ENCODE data around the gene AKR1C3. TPM values are rescaled to one million over a fixed set of nuclear protein-coding genes. Genes with fewer than 3 reads are reported as not detected.
"Not testable (repeated sequence)": the region's sequence is repeated elsewhere in the genome, so short reads cannot be mapped to it uniquely, and the experiment has no call there.

Gene AKR1C3
- total RNA-seq = 0.63 and 3.6 TPM in 2 replicates

DNA sequence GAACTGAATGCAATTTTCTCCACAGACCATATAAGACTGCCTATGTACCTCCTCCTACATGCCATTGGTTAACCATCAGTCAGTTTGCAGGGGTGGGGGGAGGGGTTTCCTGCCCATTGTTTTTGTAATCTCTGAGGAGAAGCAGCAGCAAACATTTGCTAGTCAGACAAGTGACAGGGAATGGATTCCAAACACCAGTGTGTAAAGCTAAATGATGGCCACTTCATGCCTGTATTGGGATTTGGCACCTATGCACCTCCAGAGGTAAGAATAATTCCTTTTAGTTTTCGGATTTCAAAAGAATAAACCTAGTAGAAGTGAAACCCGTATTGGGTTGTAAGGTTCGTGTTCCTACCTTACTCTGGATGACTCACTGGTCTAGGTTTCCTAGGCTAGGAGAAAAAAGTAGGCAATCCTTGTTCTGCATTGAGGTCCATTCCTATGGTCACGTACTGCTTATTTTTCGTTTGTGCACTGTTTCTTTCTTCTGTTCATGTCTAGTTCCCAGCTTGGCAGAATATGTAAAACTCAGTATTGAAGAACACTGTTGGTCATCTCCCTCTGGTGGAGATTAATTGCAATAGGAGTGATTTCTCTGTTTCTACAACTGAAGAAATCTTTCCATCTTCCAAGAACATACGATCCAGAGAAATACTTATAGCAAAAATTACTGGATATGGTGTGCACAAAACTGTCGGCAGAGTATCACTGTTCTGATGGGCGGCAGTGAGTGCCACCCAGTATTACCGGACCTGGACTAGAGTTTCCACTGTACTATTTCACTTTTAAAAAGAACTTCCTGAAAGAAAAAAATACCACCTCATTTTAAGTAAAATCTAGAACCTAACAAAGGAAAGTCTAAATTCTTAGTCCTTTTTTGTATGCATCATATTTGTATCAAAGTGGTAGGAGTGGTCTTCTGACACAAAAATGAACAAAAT lies at the start of gene AKR1C3:
TSS of gene AKR1C3 (plus strand) at position 150 of the 941 bp plus-strand sequence. CDS start at position 181, 31 bp downstream.
- DNase-seq (ENCODE audit: extremely low read depth, low read depth, low spot score) = no peak

- DNase-seq (ENCODE audit: extremely low read depth, low read depth, low spot score) = no peak
These were observed 49.1 kb upstream of the AKR1C3 start for GRCh38 chr10:5045095-5045494.

DNA sequence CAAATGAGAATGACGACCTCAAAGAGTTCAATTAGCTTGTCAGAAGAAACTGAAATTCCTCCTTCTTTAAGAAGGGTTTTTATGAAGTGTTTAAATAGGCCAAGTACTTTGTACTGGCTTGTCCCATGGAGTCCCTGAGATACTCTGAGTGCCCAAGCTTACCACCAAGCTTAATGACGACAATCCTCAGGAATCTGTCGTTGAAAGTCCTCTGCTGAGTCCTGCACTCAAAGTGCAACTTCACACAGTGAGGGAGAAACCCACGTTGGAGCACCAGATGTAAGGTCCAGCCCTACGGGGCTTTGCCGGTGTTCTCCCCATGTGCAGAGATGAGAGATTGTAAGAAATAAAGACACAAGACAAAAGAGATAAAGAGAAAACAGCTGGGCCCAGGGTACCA lies 47.8 kb upstream of the AKR1C3 start:
- DNase-seq (ENCODE audit: extremely low read depth, low read depth, low spot score) = no peak

DNA sequence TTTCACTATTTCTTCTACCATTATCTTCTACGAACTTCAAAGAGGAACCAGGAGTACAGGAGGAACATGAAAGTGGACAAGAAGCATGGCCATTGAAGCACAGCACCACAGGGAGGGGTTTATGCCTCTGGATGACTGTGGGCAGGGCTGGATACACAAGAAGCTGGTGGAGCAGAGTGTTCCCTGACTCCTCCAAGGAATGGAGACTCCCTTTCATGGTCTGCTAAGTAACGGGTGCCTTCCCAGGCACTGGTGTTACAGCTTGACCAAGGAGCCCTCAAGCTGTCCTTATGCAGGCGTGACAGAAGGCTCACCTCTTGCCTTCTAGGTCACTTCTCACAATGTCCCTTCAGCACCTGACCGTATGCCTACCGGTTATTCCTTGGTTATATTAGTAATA lies 47.2 kb upstream of the AKR1C3 start:
- not testable (repeated sequence) for DNase-seq (ENCODE audit: extremely low read depth, low read depth, low spot score)

DNA sequence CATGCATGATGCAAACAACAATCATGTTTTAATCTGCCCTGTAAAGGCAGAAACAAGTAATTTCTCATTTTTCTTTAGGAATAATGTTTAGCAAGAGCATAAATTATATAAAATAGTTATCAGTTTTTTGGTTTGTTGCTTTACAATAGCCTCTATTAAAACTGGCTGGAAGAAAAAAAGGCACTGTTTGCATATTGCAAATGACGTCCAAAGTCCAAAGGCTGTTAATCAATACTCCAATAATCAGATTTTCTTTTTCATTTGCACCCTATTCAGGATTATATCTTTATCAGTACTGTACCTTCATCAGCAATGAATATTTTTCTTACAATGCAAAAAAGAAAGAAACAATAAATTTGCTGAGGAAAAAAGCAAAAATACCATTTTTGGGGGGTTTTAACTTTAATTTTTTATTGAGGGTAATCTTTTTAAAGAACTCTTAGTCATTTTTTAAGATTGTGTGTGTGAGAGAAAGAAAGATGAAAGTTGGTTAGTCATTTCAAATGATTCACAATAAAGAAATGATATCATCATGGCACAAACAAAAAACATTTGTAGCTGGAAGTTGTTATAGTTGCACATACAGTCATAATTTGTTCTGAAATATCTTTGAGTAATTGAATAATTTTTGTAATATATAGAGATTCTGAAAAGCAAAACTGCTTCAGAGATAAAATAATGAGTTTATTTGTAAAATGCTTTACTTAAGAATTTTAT lies 46.1 kb upstream of the AKR1C3 start:
- DNase-seq (ENCODE audit: extremely low read depth, low read depth, low spot score) = no peak

DNA sequence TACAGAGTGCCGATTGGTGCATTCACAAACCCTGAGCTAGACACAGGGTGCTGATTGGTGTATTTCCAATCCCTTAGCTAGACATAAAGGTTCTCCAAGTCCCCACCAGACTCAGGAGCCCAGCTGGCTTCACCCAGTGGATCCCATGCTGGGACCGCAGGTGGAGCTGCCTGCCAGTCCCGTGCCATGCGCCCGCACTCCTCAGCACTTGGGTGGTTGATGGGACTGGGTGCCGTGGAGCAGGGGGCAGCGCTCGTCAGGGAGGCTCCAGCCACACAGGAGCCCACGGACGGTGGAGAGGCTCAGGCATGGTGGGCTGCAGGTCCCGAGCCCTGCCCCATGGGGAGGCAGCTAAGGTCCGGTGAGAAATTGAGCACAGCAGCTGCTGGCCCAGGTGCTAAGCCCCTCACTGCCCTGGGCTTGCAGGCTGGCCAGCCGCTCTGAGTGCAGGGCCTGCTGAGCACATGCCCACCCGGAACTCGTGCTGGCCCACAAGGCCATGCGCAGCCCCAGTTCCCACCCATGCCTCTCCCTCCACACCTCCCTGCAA lies 41.2 kb upstream of the AKR1C3 start:
- not testable (repeated sequence) for DNase-seq (ENCODE audit: extremely low read depth, low read depth, low spot score)

- DNase-seq (ENCODE audit: extremely low read depth, low read depth, low spot score) = not testable (repeated sequence)
These were observed 39.4 kb upstream of the AKR1C3 start for GRCh38 chr10:5054831-5055230.

- DNase-seq (ENCODE audit: extremely low read depth, low read depth, low spot score) = not testable (repeated sequence)
These were observed 34.9 kb upstream of the AKR1C3 start for GRCh38 chr10:5059267-5059666.

GRCh38 chr10:5060791-5061190 lies 33.4 kb upstream of the AKR1C3 start:
- not testable (repeated sequence) for DNase-seq (ENCODE audit: extremely low read depth, low read depth, low spot score)

DNA sequence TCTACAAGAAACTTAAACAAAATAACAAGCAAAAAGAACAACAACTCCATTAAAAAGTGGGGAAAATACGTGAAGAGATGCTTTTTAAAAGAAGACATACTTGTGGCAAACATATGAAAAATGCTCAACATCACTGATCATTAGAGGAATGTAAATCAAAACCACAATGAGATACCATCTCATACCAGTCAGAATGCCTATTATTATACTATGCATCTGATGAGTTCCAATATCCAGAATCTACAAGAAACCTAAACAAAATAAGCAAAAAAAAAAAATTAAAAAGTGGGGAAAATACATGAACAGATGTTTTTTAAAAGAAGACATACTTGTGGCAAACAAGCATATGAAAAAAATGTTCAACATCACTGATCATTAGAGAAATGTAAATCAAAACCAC lies 29.6 kb upstream of the AKR1C3 start:
- DNase-seq (ENCODE audit: extremely low read depth, low read depth, low spot score) = no peak

GRCh38 chr10:5068274-5068984 lies 25.8 kb upstream of the AKR1C3 start:
- DNase-seq (ENCODE audit: extremely low read depth, low read depth, low spot score) = no peak

- DNase-seq (ENCODE audit: extremely low read depth, low read depth, low spot score) = no peak
These were observed 23.4 kb upstream of the AKR1C3 start for GRCh38 chr10:5070648-5071410.

GRCh38 chr10:5071411-5072198 lies 22.6 kb upstream of the AKR1C3 start:
- no peak for DNase-seq (ENCODE audit: extremely low read depth, low read depth, low spot score)

DNA sequence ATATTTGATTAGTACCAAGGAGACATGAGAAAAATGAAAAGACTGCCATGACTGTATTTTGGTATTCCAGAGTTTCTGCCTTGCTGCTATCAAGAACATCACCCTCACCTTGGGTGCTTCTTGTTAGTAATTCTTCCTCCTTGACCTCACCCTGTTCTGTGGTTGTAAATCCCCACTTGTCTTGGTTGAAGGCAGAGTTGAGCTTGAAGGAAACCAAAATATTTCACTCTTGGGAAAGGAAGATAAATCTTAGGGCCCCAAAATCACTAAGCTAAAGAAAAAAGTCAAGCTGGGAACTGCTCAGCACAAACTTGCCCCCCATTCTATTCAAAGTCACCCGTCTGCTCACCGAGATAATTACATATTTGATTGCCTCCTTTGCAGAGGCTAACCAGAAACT lies 20.6 kb upstream of the AKR1C3 start:
- no peak for DNase-seq (ENCODE audit: extremely low read depth, low read depth, low spot score)

DNA sequence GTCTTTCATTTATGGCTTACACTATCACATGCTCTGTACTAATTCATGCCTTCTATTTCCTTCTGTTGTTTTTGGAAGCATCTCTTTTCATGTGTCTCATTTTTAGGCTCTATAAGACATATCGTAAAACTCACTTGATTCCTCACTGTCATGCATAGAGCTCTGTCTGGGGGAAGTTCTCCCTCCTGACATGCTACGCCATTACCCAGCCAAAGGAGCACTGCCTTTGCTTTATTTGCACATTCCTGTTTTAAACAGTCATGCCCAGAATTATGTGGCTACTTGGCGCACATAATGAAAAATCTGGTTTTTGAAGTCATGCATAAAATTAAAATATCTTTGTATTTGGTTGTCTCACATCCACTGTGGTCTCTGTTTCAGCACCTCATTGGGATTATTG lies 17.6 kb upstream of the AKR1C3 start:
- DNase-seq (ENCODE audit: extremely low read depth, low read depth, low spot score) = no peak

GRCh38 chr10:5078547-5079180 lies 15.6 kb upstream of the AKR1C3 start:
- no peak for DNase-seq (ENCODE audit: extremely low read depth, low read depth, low spot score)

DNA sequence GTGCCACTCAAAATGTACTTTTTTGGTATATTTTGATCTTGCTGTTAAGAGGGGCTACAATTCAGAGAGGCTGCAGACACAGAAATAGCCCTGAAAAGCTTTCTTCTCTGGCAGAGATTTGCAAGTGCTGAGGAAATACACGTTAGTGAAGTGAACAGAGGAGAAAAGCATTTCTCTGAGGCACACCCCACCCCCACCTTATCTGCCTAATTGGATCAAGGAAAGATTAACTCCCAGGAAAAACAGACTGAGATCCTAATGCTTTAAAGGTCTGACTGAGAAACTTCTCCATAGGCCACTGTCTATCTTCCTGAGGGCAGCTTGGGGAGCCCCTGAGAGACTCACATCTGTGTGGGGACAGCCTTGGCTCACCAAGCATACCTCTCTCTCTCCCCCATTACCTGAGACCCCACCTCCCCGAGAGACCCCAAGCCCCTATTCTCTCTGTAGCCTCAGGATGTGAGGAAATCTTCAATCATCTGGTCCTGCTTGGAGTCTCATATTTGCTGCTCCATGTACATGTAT lies 14.8 kb upstream of the AKR1C3 start:
- no peak for DNase-seq (ENCODE audit: extremely low read depth, low read depth, low spot score)

- no peak for DNase-seq (ENCODE audit: extremely low read depth, low read depth, low spot score)
These were observed 14.4 kb upstream of the AKR1C3 start for GRCh38 chr10:5079836-5080235.

DNA sequence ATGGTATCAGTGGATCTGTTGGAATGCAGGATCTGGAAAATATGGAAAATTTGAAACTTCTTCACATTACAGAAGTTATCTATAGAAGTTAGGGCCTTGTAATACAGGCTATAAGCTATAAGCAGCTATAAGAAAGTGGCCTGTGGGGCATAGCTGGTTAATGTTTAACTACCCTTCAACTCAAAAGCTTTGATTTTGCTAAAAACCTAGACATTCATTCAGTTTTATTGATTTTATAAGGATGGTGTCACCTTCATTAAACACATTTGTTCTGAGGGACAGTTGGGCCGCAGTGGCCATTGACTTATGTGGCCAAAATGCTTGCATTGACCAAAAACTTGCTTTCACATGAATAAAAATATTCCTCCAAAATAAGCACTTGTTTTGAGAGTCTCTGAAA lies 13.1 kb upstream of the AKR1C3 start:
- no peak for DNase-seq (ENCODE audit: extremely low read depth, low read depth, low spot score)

All from glomerular endothelial cell (primary cell).